HEK293 (cell line): ENCODE measurements around the gene SKI.
A peak's percentile ranks its signal among the peaks of the same experiment; 100 is the strongest.

ENCODE experiments used
- AEBP2 ChIP-seq: fragments of 450-650 bp; formaldehyde crosslinking; IDR thresholded peaks from 2 replicates; pipeline ENCODE4 v1.5.1; 2016; ENCODE audit warnings: missing biosample characterization, missing genetic modification characterization, borderline replicate concordance
- BCL11A ChIP-seq: fragments of 450-650 bp; formaldehyde crosslinking; IDR thresholded peaks from 2 replicates; pipeline ENCODE4 v1.5.1; 2016; ENCODE audit warnings: low read depth, missing biosample characterization, missing genetic modification characterization
- GLI2 ChIP-seq: fragments of 450-650 bp; formaldehyde crosslinking; IDR thresholded peaks from 2 replicates; pipeline ENCODE4; 2017; ENCODE audit warnings: missing biosample characterization, missing genetic modification characterization, low read depth, borderline replicate concordance
- HOXA7 ChIP-seq: sonication (generic); formaldehyde crosslinking; IDR thresholded peaks from 2 replicates; pipeline ENCODE4 v1.8.1; 2022; ENCODE audit warnings: missing genetic modification reagents, borderline replicate concordance
- IKZF3 ChIP-seq: fragments of 450-650 bp; IDR thresholded peaks from 2 replicates; pipeline ENCODE4 v1.5.0; 2018; ENCODE audit warnings: missing biosample characterization, mild to moderate bottlenecking, missing genetic modification characterization, moderate library complexity
- KLF7 ChIP-seq: fragments of 450-650 bp; formaldehyde crosslinking; IDR thresholded peaks from 2 replicates; pipeline ENCODE4 v1.5.1; 2016; ENCODE audit warnings: missing biosample characterization, missing genetic modification characterization, borderline replicate concordance
- PBX3 ChIP-seq: sonication (generic); formaldehyde crosslinking; IDR thresholded peaks from 2 replicates; pipeline ENCODE4 v1.8.1; 2022; ENCODE audit warnings: mild to moderate bottlenecking, moderate library complexity, missing genetic modification reagents
- TRIM28 ChIP-seq: IDR thresholded peaks from 2 replicates; pipeline ENCODE4 v1.6.1; 2011; ENCODE audit warnings: low read length, control low read depth, borderline replicate concordance
- TSHZ1 ChIP-seq: fragments of 450-650 bp; formaldehyde crosslinking; IDR thresholded peaks from 2 replicates; pipeline ENCODE4 v1.5.1; 2016; ENCODE audit warnings: missing biosample characterization, missing genetic modification characterization, borderline replicate concordance
- ZBTB10 ChIP-seq: fragments of 450-650 bp; formaldehyde crosslinking; IDR thresholded peaks from 2 replicates; pipeline ENCODE4 v1.5.1; 2016; ENCODE audit warnings: missing biosample characterization, missing genetic modification characterization
- ZBTB21 ChIP-seq: fragments of 450-650 bp; formaldehyde crosslinking; IDR thresholded peaks from 2 replicates; pipeline ENCODE4 v1.5.1; 2017; ENCODE audit warnings: missing biosample characterization, missing genetic modification characterization
- ZFP69B ChIP-seq: fragments of 450-650 bp; formaldehyde crosslinking; IDR thresholded peaks from 2 replicates; pipeline ENCODE4 v1.5.1; 2016; ENCODE audit warnings: missing biosample characterization, missing genetic modification characterization
- ZNF146 ChIP-seq: fragments of 450-650 bp; formaldehyde crosslinking; IDR thresholded peaks from 2 replicates; pipeline ENCODE4 v1.5.1; 2016; ENCODE audit warnings: missing biosample characterization, missing genetic modification characterization
- ZNF211 ChIP-seq: fragments of 450-650 bp; formaldehyde crosslinking; IDR thresholded peaks from 2 replicates; pipeline ENCODE4 v1.5.1; 2016; ENCODE audit warnings: low read depth, missing biosample characterization, missing genetic modification characterization
- ZNF239 ChIP-seq: fragments of 450-650 bp; formaldehyde crosslinking; IDR thresholded peaks from 2 replicates; pipeline ENCODE4 v1.5.1; 2016; ENCODE audit warnings: missing biosample characterization, missing genetic modification characterization
- ZNF248 ChIP-seq: fragments of 450-650 bp; formaldehyde crosslinking; IDR thresholded peaks from 2 replicates; pipeline ENCODE4 v1.5.1; 2017; ENCODE audit warnings: missing biosample characterization, missing genetic modification characterization
- ZNF324 ChIP-seq: fragments of 450-650 bp; formaldehyde crosslinking; IDR thresholded peaks from 2 replicates; pipeline ENCODE4 v1.5.1; 2016; ENCODE audit warnings: missing biosample characterization, missing genetic modification characterization
- ZNF48 ChIP-seq: fragments of 450-650 bp; formaldehyde crosslinking; IDR thresholded peaks from 2 replicates; pipeline ENCODE4 v1.5.1; 2016; ENCODE audit warnings: missing biosample characterization, missing genetic modification characterization
- ZNF513 ChIP-seq: fragments of 450-650 bp; IDR thresholded peaks from 2 replicates; pipeline ENCODE4 v1.5.1; 2018; ENCODE audit warnings: missing biosample characterization, missing genetic modification characterization
- ZNF521 ChIP-seq: fragments of 450-650 bp; formaldehyde crosslinking; IDR thresholded peaks from 2 replicates; pipeline ENCODE4 v1.5.1; 2017; ENCODE audit warnings: missing biosample characterization, mild to moderate bottlenecking, missing genetic modification characterization
- ZNF544 ChIP-seq: fragments of 450-650 bp; formaldehyde crosslinking; IDR thresholded peaks from 2 replicates; pipeline ENCODE4 v1.5.0; 2017; ENCODE audit warnings: missing biosample characterization, missing genetic modification characterization
- ZNF561 ChIP-seq: fragments of 450-650 bp; IDR thresholded peaks from 2 replicates; pipeline ENCODE4 v1.5.1; 2018; ENCODE audit warnings: missing biosample characterization, missing genetic modification characterization, borderline replicate concordance
- ZNF645 ChIP-seq: fragments of 450-650 bp; formaldehyde crosslinking; IDR thresholded peaks from 2 replicates; pipeline ENCODE4; 2016; ENCODE audit warnings: missing biosample characterization, missing genetic modification characterization
- ZNF76 ChIP-seq: fragments of 450-650 bp; formaldehyde crosslinking; IDR thresholded peaks from 2 replicates; pipeline ENCODE4; 2016; ENCODE audit warnings: low read depth, missing biosample characterization, missing genetic modification characterization, borderline replicate concordance
- ZNF843 ChIP-seq: fragments of 450-650 bp; formaldehyde crosslinking; IDR thresholded peaks from 2 replicates; pipeline ENCODE4 v1.5.1; 2016; ENCODE audit warnings: missing biosample characterization, missing genetic modification characterization
- ZSCAN5A ChIP-seq: fragments of 450-650 bp; formaldehyde crosslinking; IDR thresholded peaks from 2 replicates; pipeline ENCODE4 v1.5.1; 2016; ENCODE audit warnings: missing biosample characterization, missing genetic modification characterization

Gene SKI

GRCh38 chr1:2189459-2190425 lies 38.4 kb upstream of the SKI start (continued):
- TF ChIP-seq ZFP69B (0 out of 2 replicates have a peak, but pooled peaks have one; percentile 21), ZNF248 (tag by site-specific recombination) (no peak), PBX3 (CRISPR knock-in tag) (no peak), ZNF239 (tag by site-specific recombination) (no peak), TSHZ1 (tag by site-specific recombination) (no peak), HOXA7 (CRISPR knock-in tag) (no peak), ZNF146 (tag by site-specific recombination) (no peak), ZBTB21 (tag by site-specific recombination) (0 out of 2 replicates have a peak, but pooled peaks have one; percentile 40), ZNF324 (tag by site-specific recombination) (no peak), IKZF3 (no peak), ZNF561 (tag by site-specific recombination) (no peak), KLF7 (tag by site-specific recombination) (no peak), ZNF544 (tag by site-specific recombination) (no peak), TRIM28 (no peak), ZNF76 (tag by site-specific recombination) (no peak), ZSCAN5A (no peak), ZBTB10 (tag by site-specific recombination) (no peak), ZNF843 (tag by site-specific recombination) (no peak), ZNF645 (tag by site-specific recombination) (no peak), ZNF48 (tag by site-specific recombination) (no peak), ZNF211 (tag by site-specific recombination) (no peak), ZNF513 (tag by site-specific recombination) (no peak), ZNF521 (tag by site-specific recombination) (no peak), GLI2 (tag by site-specific recombination) (no peak), BCL11A (tag by site-specific recombination) (0 out of 2 replicates have a peak, but pooled peaks have one; percentile 17), AEBP2 (tag by site-specific recombination) (no peak)
